ENCODE data around the gene KRTAP2-3.
"Not testable (repeated sequence)": the region's sequence is repeated elsewhere in the genome, so short reads cannot be mapped to it uniquely, and the experiment has no call there.

Gene KRTAP2-3

DNA sequence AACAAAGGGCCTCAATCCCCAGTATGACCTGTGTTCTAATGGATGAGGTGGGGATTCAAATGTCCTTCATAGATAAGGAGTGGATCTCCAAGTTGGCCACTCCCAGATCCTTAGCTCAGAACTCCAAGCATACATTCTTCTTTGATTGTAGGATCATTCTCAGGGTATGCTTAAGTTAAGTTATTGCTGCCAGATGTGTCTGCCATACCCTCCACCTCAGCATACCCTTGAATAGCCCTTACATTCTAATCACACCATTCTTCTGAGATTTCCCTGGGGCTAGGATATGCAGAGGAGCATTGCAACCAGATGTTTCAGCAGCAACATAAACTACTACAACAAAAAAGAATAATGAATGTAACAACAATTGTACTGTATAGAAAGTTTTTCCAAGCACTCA lies 7.4 kb upstream of the KRTAP2-3 start:
- DNase-seq (ENCODE audit: low read depth), result no peak

DNA sequence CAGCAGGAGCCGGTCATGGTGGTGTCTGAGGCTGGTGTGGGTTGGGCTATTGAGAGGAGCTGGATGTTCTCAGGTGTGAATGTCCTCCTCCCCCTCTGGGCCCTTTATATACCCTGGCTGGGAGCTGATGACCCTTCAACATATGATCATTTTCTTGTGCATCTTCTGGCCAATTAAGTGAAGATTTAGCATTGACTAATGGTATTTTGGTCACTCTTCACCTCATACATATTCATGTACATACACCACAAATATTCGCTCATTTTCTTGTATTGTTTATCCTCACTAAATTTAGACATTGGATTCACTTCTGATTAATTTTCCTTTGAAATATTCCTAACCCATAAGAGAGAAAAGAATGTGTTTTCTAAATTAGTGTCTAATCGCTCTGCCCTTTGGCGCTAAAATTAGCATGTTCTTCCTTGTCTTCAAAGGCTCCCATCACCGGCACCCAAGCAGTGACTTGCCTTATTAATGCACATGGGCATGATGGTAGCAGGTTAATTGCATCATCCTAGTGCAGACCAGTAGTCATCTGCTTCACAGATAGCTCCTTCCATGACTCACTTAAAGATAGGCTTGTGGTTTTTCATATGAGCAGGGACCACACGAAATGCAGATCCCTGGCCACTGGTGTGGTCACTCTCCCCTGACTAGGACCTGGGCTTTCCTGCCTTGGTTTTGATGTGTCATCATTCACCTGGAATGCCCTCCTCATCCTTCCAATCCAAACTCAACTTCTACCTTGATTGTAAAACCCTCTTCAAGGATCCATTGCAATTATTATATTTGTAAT lies 6.1 kb upstream of the KRTAP2-3 start, which contains the start of gene KRTAP2-4:
Gene KRTAP2-4, minus strand, starts transcription at position 51 of the 796 bp plus-strand sequence. Its CDS starts 34 bp downstream, at position 17.
- no peak for DNase-seq (ENCODE audit: low read depth)

DNA sequence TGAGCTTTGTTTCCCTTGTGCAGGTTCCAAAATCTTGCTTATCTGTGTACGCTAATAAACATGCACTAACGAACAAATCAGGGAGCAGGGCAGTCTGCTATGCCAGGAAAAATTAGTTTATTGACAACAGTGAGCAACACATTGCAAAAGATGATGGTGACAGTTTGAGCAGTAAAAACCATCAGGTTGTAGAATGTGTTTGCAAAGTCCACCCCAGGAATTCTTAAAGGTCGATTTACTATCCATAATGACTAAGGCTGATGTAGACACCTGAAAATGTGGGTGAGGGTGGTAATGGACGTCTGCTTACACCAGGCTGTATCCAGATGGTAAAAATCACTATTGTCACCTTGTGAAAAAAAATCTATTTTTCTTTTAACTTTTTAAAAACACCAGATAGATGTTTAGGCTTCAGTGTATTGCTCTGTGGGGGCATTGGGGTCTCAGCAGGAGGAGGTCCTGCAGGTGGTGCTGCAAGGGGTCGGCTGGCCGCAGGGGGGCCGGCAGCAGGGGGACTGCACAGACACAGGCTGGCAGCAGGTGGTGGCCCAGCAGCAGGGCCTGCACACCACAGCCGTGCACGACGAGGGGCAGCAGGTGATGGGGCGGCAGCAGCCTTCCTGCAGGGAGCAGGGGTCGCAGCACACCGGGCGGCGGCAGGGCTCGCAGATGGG lies 5.2 kb upstream of the KRTAP2-3 start:
- DNase-seq (ENCODE audit: low read depth), result not testable (repeated sequence)

DNA sequence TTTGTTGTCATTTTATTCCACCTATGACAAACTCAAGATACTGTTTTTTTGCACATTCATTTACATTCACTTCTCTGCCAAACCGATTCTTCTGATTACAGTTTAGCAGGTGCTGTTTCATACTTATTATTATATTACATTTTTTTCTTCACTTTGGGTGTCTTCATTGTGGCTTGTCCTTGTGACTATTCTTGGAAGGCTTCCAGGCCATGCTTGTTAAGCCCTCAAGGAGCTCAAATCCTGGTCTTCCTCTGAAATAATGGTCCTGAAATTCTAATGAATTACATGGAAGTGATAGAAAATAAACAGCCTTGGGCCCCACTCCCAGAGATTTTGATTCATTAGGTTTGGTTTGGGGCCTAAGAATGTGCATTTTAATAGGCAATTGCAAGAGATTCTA lies 4.4 kb upstream of the KRTAP2-3 start:
- no peak for DNase-seq (ENCODE audit: low read depth)

DNA sequence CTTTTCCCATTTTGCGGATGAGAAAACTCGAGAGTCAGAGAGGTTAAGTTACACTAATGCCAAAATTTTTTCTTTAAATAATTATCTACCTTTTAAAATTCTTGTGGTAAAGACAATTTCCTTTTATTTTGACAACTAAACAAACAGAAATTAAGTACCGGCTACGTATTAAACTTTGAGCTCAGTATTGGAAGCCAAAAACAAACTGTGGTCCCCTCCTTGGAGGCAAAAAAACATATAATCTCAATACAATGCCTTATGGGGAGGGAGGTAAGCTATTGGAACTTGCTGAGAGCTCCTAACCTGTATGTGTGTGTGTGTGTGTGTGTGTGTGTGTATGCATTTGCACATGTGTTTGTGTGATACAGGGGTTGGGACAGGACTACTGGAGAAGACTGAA lies 3.5 kb upstream of the KRTAP2-3 start:
- DNase-seq (ENCODE audit: low read depth), result no peak

DNA sequence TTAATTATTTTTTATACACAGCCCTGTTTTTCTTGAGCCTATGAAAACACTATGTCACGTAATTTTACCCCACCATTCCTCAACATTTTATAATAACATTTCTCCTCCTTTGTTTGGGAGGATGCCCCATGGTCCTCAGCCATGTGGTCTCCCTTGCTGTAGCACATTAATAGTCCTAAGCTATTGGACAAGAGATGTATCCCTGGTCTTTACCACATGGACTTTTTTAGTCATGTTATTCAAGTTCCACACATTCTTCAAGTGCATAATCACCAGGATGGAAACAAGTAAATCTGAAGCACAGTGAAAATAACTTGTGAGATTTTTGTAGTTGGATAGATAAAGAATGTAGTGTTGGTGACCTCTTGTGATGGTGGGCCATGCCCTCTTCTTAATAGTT lies 2.0 kb upstream of the KRTAP2-3 start:
- no peak for DNase-seq (ENCODE audit: low read depth)

DNA sequence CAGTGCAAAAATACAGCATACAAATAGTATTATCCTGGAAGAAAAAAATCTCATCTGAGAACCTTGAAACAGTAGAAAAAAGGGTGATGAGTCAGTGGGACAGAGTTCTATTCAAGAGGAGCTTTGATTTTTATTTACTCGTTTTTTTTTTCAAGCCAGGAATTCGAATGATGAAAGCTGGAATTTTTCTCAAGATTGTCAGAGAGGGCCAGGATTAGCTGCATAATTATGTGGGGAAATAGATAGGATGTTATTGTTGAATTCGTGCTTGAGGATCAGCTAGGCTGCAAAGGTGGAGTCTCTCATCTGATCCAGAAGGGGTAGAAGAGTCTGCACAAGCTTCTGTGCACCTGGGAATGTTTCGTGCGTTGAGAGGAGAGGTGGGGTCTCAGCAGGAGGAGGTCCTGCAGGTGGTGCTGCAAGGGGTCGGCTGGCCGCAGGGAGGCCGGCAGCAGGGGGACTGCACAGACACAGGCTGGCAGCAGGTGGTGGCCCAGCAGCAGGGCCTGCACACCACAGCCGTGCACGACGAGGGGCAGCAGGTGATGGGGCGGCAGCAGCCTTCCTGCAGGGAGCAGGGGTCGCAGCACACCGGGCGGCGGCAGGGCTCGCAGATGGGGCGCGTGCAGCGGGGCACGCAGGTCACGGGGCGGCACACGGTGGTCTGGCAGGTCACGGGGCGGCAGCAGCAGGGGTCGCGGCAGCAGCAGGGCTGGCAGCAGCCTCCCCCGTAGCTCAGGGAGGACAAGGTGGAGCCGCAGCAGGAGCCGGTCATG lies 450 bp downstream of the KRTAP2-3 start:
- DNase-seq (ENCODE audit: low read depth), result not testable (repeated sequence)

DNA sequence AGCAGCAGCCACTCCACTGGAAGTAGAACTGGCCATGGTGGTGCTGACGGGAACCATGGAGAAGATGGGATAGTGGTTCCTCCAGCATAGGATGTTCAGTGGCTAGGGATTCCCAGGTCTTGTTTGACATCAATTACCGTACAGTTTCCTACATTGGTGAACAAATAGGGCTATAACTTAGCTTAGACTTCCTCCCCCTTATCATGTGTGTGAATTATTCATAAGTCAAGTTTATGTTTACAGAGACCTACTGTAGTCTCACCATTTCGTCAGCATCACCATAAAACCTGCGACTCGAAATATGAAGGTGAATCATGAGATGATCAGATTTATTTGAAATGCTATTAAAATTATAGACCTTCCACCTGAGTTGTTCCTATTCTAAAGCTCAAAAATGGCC lies 1.2 kb downstream of the KRTAP2-3 start:
- no peak for DNase-seq (ENCODE audit: low read depth)

DNA sequence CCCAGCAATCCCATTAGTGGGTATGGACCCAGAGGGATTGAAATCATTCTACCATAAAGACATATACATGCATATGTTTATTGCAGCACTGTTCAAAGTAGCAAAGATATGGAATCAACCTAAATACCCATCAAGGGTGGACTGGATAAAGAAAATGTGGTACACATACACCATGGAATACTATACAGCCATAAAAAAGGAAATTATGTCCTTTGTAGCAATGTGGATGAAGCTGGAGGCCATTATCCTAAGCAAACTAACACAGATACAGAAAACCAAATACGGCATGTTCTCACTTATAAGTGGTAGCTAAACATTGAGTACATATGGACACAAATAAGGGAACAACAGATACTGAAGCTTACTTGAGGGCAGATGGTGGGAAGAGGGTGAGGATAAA lies 2.4 kb downstream of the KRTAP2-3 start:
- no peak for DNase-seq (ENCODE audit: low read depth)

DNA sequence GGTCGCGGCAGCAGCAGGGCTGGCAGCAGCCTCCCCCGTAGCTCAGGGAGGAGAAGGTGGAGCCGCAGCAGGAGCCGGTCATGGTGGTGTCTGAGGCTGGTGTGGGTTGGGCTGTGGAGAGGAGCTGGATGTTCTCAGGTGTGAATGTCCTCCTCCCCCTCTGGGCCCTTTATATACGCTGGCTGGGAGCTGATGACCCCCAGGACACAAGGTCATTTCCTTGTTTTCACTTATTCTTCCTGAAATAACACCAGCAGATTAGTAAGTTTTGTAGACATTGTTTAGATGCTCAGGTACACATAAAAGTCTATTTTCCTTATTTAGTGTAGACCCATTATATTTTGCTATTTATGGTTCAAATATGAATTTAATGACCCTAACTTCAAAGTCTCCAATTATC lies 4.8 kb downstream of the KRTAP2-3 start, which contains the start of gene KRTAP2-2:
Gene KRTAP2-2, minus strand, starts transcription at position 101 of the 400 bp plus-strand sequence. Its CDS starts 19 bp downstream, at position 82.
- not testable (repeated sequence) for DNase-seq (ENCODE audit: low read depth)

DNA sequence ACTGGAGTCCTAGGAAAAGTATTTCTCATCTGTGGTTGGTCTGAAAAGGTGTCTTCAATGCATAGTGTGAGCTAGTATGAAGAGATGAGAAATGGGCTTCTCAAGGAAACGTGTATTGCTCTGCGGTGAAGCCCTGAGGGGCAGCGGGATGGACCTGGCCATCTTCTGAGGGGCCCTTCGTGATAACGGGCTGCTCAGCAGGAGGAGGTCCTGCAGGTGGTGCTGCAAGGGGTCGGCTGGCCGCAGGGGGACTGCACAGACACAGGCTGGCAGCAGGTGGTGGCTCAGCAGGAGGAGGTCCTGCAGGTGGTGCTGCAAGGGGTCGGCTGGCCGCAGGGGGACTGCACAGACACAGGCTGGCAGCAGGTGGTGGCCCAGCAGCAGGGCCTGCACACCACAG lies 5.4 kb downstream of the KRTAP2-3 start:
- not testable (repeated sequence) for DNase-seq (ENCODE audit: low read depth)

DNA sequence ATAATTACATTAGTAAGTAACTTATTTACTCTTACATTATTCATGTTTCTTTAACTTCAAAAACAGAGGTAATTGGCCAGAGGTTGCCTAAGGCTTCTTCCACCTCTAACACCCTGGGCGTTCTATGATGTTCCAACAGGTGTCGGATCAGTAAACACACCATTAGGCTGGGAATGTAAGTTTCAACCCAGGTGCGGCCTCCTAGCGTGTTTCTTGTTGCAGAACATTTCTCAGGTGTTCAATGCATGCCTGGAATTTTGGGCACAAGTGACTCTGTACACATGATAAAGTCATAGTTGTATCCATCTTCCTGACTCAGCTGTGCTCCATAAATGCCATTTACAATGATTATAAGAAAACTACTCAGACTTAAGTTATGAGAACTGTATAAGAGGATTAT lies 5.9 kb downstream of the KRTAP2-3 start:
- no peak for DNase-seq (ENCODE audit: low read depth)

DNA sequence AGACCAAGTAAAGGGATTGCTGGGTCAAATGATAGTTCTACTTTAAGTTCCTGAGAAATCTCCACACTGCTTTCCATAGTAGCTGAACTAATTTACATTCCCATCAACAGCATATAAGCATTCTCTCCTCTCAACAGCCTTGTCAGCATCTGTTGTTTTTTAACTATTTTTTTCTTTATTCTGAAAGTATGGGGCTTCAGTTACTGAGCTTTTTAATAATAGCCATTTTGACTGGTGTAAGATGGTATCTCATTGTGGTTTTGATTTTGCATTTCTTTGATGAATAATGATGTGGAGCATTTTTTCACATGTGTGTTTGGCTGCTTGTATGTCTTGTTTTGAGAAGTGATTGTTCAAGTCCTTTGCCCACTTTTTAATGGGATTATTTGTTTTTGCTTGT lies 7.3 kb downstream of the KRTAP2-3 start:
- no peak for DNase-seq (ENCODE audit: low read depth)

DNA sequence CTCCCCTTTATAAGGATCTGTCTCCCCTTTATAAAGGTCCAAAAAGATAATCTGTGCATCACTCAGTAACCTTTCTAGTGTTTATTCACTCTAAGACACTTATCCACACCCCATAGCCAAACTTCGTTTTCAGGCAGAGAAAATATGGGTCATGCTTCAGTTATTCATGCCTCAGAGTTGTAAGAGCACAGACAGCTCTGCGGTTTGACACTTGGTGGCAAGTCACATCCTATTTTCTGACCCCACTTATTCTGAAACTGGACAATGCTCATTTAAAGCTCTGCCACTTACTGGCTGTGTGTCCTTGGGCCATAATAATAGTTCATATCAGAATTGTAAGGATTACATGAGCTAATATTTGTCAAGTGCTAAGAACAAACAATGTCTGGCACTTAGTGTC lies 10.8 kb downstream of the KRTAP2-3 start:
- no peak for DNase-seq (ENCODE audit: low read depth)

DNA sequence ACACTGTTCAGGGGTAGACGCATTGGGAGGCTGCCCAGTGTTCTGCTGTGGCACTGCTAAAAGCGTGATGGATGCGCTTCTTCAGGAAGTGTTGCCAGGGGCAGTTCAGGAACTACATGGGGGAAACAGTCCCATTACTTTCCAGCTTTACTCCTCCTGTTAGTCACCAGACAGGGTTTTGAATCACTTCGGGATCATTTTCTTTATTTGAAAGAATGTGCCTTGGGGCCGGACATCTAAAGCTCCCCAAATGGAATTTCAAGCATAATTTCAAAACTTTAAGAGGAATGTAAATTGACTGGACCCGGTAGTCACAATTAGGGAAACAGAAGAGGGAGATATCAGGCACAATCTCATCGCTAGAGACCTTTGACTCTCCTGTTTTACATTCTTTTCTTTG lies 11.5 kb downstream of the KRTAP2-3 start:
- no peak for DNase-seq (ENCODE audit: low read depth)

DNA sequence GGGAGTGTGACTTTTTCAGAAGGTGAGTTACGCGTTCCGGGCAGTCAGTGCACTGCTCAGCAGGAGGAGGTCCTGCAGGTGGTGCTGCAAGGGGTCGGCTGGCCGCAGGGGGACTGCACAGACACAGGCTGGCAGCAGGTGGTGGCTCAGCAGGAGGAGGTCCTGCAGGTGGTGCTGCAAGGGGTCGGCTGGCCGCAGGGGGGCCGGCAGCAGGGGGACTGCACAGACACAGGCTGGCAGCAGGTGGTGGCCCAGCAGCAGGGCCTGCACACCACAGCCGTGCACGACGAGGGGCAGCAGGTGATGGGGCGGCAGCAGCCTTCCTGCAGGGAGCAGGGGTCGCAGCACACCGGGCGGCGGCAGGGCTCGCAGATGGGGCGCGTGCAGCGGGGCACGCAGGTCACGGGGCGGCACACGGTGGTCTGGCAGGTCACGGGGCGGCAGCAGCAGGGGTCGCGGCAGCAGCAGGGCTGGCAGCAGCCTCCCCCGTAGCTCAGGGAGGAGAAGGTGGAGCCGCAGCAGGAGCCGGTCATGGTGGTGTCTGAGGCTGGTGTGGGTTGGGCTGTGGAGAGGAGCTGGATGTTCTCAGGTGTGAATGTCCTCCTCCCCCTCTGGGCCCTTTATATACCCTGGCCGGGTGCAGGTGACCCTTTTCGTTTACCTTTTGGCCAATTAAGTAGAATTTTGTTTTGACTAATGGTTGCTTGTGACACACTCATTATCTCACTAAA lies 13.0 kb downstream of the KRTAP2-3 start, which contains the start of gene KRTAP2-1:
Gene KRTAP2-1, minus strand, starts transcription at position 582 of the 731 bp plus-strand sequence. Its CDS starts 49 bp downstream, at position 533.
- DNase-seq (ENCODE audit: low read depth), result not testable (repeated sequence)

DNA sequence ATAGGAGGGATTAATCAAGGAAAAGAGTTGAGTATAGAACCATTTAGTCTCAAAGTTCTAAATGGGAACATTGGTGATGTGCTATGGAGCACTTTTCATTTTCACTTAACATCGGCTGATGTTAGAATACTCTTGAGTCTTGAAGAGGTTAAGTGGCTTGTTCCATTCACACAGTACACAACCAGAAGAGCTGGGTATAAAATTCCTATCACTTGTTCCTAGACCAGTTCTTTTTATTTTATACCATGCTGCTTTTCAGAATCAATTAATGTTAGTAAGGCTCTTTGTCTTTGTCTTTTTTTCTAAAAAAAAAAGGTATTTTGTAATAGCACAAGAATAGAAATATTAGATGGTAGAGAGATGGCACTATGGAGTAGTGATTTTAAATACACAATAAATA lies 17.0 kb downstream of the KRTAP2-3 start:
- DNase-seq (ENCODE audit: low read depth), result no peak

DNA sequence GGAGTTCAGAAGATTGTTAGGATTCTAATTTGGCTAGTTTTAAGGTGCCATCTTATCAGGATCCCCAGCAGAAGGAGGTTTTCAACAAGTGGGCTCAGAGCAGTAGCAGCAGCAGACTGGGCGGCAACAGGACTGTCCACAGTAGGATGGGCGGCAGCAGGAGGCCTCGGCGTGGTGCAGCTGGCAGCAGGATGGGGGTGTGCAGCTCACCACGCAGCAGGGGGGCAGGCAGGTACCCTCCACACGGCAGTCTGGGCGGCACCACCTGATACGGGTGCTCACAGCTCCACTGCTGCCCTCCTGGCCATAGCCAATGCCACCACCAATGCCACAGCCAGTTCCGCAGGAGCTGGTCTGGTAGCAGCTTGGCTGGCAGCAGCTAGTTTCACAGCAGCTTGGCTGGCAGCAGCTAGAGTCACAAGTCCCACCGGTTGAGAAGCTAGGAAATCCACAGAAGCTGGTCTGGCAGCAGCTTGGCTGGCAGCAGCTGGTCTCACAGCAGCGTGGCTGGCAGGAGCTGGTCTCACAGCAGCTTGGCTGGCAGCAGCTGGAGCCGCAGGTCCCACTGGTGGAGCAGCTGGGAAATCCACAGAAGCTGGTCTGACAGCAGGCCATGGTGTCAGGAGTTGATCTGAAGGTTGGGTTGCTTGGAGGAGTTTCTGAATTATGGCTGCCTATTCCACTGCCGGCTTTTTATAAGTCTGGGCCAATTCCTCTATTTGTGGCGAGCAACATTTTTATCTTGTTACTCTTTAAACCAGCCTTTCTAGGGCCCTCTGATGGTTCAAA lies 18.9 kb downstream of the KRTAP2-3 start, which contains the start of gene KRTAP1-1:
Gene KRTAP1-1, minus strand, starts transcription at position 668 of the 789 bp plus-strand sequence. Its CDS starts 53 bp downstream, at position 615.
- DNase-seq (ENCODE audit: low read depth), result not testable (repeated sequence)

DNA sequence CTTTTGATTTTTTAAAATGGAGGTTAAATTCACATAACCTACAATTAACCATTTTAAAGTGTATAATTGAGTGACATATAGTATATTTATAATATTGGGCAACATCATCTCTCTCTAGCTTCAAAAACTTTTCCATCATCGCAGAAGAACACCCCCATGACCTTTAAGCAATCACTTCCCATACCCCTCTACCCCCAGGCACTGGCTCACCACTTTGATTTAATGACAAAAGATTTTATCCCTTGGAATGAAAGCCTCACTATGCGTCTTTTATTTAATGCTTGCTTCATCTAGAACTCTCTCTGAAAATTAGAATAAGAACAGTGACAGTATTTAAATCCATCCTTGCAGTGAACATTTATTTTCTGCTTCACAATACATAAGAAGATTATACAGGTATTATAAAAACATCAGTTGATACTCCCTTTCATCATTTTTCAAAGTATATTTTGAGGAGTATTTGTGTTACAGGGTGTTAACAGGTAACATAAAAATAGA lies 22.0 kb downstream of the KRTAP2-3 start:
- DNase-seq (ENCODE audit: low read depth), result no peak

DNA sequence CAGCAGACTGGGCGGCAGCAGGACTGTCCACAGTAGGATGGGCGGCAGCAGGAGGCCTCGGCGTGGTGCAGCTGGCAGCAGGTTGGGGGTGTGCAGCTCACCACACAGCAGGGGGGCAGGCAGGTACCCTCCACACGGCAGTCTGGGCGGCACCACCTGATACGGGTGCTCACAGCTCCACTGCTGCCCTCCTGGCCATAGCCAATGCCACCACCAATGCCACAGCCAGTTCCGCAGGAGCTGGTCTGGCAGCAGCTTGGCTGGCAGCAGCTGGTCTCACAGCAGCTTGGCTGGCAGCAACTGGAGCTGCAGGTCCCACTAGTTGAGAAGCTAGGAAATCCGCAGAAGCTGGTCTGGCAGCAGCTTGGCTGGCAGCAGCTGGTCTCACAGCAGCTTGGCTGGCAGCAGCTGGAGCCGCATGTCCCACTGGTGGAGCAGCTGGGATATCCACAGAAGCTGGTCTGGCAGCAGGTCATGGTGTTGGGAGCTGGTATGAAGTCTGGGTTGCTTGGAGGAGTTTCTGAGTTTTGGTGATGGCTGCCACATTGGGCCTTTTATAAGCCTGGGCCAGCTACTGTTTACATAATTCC lies 25.5 kb downstream of the KRTAP2-3 start, which contains the start of gene KRTAP1-3:
Gene KRTAP1-3, minus strand, starts transcription at position 529 of the 590 bp plus-strand sequence. Its CDS starts 53 bp downstream, at position 476.
- DNase-seq (ENCODE audit: low read depth), result not testable (repeated sequence)
